ENCODE results near the gene SPIC. TPM values are rescaled to one million over a fixed set of nuclear protein-coding genes. Genes with fewer than 3 reads are reported as not detected.

Gene SPIC
- total and polyA plus RNA-seq, 12 donors: 0.44 to 1.5 TPM; not detected in 10

DNA sequence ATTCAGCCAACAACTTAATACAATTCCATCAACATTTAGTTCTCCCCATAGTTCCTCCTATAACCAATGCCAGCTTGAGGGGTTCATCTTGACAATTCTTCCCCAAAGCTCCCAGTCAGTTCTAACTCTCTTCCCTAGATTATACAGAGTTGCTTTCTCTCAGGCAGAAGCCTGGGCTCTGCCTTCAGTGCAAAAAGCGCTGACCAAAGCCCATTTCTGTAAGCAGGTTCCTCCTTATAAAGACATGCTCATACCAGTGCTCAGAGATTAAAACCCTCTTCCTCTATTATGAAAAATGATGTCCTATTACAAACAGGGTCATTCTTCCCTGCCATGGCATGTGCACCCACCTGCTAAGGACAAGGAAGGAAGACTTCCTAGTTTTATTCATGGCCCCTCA, 16.2 kb downstream of the SPIC start:
- TF ChIP-seq CTCF (IDR thresholded peaks at IDR 0.05): no peak
- no peak for TF ChIP-seq POLR2A (IDR thresholded peaks at IDR 0.05)
- H3K36me3 ChIP-seq (replicated peaks in 1 of 2): no peaks in the 10 kb centered on the region
- intact Hi-C loops (cut with DNase I): no loop called here
- H3K4me3 ChIP-seq: no peak overlapping the region
- WGBS, 4 donors: 65 to 94% (median 88%) methylated on average over 1 of the region's 1 CpG
- peaks cover 10% of the 10 kb centered on the region for H3K27me3 ChIP-seq
- H3K9me3 ChIP-seq (replicated peaks in 1 of 3): no peaks in the 10 kb centered on the region
- peaks cover 0 to 4% of the 10 kb centered on the region in 2 donors for H3K4me1 ChIP-seq (replicated peaks in 1 of 2)
- peak in 2 of 7 donors; percentile 25 to 29 for DNase-seq
- H3K27ac ChIP-seq: no peak overlapping the region

DNA sequence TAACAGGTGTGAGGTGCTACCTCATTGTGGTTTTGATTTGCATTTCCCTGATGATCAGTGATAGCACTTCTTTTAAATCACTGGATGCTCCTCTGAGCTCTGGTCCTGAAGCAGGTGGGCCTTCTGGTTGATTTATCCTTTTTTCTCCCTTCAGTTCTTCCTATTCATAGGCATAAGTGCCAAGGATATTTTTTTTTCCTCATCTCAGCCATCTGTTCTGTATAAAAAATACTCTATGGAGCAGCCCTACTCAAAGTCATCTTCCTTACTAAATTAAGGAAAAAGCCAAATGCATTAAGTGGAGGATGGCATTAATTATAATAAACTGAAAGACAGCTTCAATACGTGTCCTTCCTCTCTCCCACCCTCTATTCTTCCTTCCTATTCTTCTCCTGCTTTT, 18.4 kb downstream of the SPIC start:
- DNase-seq: no peak
- intact Hi-C loops (cut with DNase I): no loop called here
- Histone ChIP-seq H3K4me1 (replicated peaks in 1 of 2) (peaks cover 0 to 4% of the 10 kb centered on the region in 2 donors), H3K9me3 (replicated peaks in 1 of 3) (no peaks in the 10 kb centered on the region), H3K27ac (no peak overlapping the region), H3K36me3 (replicated peaks in 1 of 2) (no peaks in the 10 kb centered on the region), H3K27me3 (peaks cover 10% of the 10 kb centered on the region), H3K4me3 (no peak overlapping the region)
- TF ChIP-seq CTCF (IDR thresholded peaks at IDR 0.05) (no peak), POLR2A (IDR thresholded peaks at IDR 0.05) (no peak)
- 53 to 75% (median 64%) methylated on average over 1 of the region's 1 CpG for WGBS, 4 donors

GRCh38 chr12:101498252-101498651, 23.1 kb downstream of the SPIC start:
- H3K27ac ChIP-seq: no peak overlapping the region
- intact Hi-C loops (cut with DNase I): no loop called here
- TF ChIP-seq CTCF (IDR thresholded peaks at IDR 0.05) (no peak), POLR2A (IDR thresholded peaks at IDR 0.05) (no peak)

GRCh38 chr12:101501410-101501995, 26.4 kb downstream of the SPIC start:
- Histone ChIP-seq H3K4me1 (replicated peaks in 1 of 2) (peaks cover 0 to 5% of the 10 kb centered on the region in 2 donors), H3K4me3 (no peak overlapping the region), H3K27ac (no peak overlapping the region), H3K9me3 (replicated peaks in 1 of 3) (no peaks in the 10 kb centered on the region), H3K27me3 (no peaks in the 10 kb centered on the region), H3K36me3 (replicated peaks in 1 of 2) (no peaks in the 10 kb centered on the region)
- WGBS, 4 donors: 24 to 39% (median 33%) methylated on average over 4 of the region's 4 CpGs
- intact Hi-C loops (cut with DNase I): no loop called here
- no peak for DNase-seq
- no peak for TF ChIP-seq CTCF (IDR thresholded peaks at IDR 0.05)

More at GRCh38 chr12:101498252-101498651, 23.1 kb downstream of the SPIC start:
- Histone ChIP-seq H3K36me3 (replicated peaks in 1 of 2) (no peaks in the 10 kb centered on the region), H3K27me3 (no peaks in the 10 kb centered on the region), H3K9me3 (replicated peaks in 1 of 3) (no peaks in the 10 kb centered on the region), H3K4me3 (no peak overlapping the region), H3K4me1 (replicated peaks in 1 of 2) (peaks cover 0 to 5% of the 10 kb centered on the region in 2 donors)
- 52 to 69% (median 62%) methylated on average over 3 of the region's 3 CpGs for WGBS, 4 donors
- DNase-seq: no peak

Data from adrenal gland (tissue), 12 donors.